ENCODE results near the gene PLTP. TPM values are rescaled to one million over a fixed set of nuclear protein-coding genes. Genes with fewer than 3 reads are reported as not detected.

Gene PLTP
- polyA plus RNA-seq, 3 donors = 1.6 to 3.0 (median 2.9) TPM

- H3K4me2 ChIP-seq (replicated peaks; ENCODE audit: extremely low read depth, low read length, poor library complexity, severe bottlenecking) = no peak overlapping the region
- peaks cover 44% of the 10 kb centered on the region for H4K20me1 ChIP-seq (ENCODE audit: insufficient read depth, low read length)
- H3K36me3 Mint-ChIP-seq = peaks cover 57 to 69% of the 10 kb centered on the region in 2 donors
- H2AFZ ChIP-seq (ENCODE audit: insufficient read depth, low read depth, low read length, poor library complexity, severe bottlenecking) = no peak overlapping the region
- H3K27me3 ChIP-seq (ENCODE audit: control insufficient read depth in 2 of 2, insufficient read depth in 2 of 2, low read length in 2 of 2) = no peaks in the 10 kb centered on the region
- peaks cover 26% of the 10 kb centered on the region for H3K79me2 ChIP-seq (ENCODE audit: insufficient read depth, low read length)
- H3K9me3 Mint-ChIP-seq = peaks cover 0 to 3% (median 0%) of the 10 kb centered on the region in 7 donors
- WGBS (ENCODE audit: insufficient coverage) = 96% methylated on average over 7 of the region's 7 CpGs
- H3K27ac ChIP-seq (ENCODE audit: low read depth in 1 of 2, low read length in 2 of 2) = no peak overlapping the region
- peaks cover 57 to 66% of the 10 kb centered on the region in 2 donors for H3K36me3 ChIP-seq (replicated peaks in 1 of 2; ENCODE audit: control insufficient read depth in 1 of 2, insufficient read depth in 2 of 2, low read length in 2 of 2)
- H3K27me3 Mint-ChIP-seq (ENCODE audit: low read depth in 3 of 3) = no peaks in the 10 kb centered on the region
- no peak for TF ChIP-seq CTCF (IDR thresholded peaks at IDR 0.05)
- H3K9ac ChIP-seq (ENCODE audit: insufficient read depth, low read length, poor library complexity, severe bottlenecking) = no peak overlapping the region
- H3K4me3 ChIP-seq (replicated peaks in 1 of 3; ENCODE audit: low read depth in 2 of 3, low read length in 3 of 3) = no peak overlapping the region
- H3K4me3 Mint-ChIP-seq = no peak overlapping the region
- H3K4me1 ChIP-seq (ENCODE audit: control insufficient read depth in 1 of 2, insufficient read depth in 2 of 2, low read length in 2 of 2) = peaks cover 12 to 16% of the 10 kb centered on the region in 2 donors
- intact Hi-C loops (cut with micrococcal nuclease) = no loop called here
- H3K9me3 ChIP-seq (replicated peaks in 1 of 2; ENCODE audit: control insufficient read depth in 1 of 2, insufficient read depth in 1 of 2, low read length in 2 of 2) = no peaks in the 10 kb centered on the region
- no peak for DNase-seq
- peaks cover 14% of the 10 kb centered on the region for H3K4me1 Mint-ChIP-seq
- peak overlapping the region in 3 of 7 donors; percentile 28 to 46 (median 35) for H3K27ac Mint-ChIP-seq
Measured at GRCh38 chr20:45897692-45898091, 14.3 kb downstream of the PLTP start.

GRCh38 chr20:45897289-45897688, 14.7 kb downstream of the PLTP start:
- DNase-seq = no peak
- Mint-ChIP-seq H3K9me3 (peaks cover 0 to 3% (median 0%) of the 10 kb centered on the region in 7 donors), H3K4me3 (no peak overlapping the region), H3K27ac (peak overlapping the region in 2 of 7 donors; percentile 35 to 36), H3K27me3 (ENCODE audit: low read depth in 3 of 3) (no peaks in the 10 kb centered on the region), H3K4me1 (peaks cover 18% of the 10 kb centered on the region), H3K36me3 (peaks cover 59 to 69% of the 10 kb centered on the region in 2 donors)
- Histone ChIP-seq H4K20me1 (ENCODE audit: insufficient read depth, low read length) (peaks cover 45% of the 10 kb centered on the region), H2AFZ (ENCODE audit: insufficient read depth, low read depth, low read length, poor library complexity, severe bottlenecking) (no peak overlapping the region), H3K36me3 (replicated peaks in 1 of 2; ENCODE audit: control insufficient read depth in 1 of 2, insufficient read depth in 2 of 2, low read length in 2 of 2) (peaks cover 57 to 67% of the 10 kb centered on the region in 2 donors), H3K27ac (ENCODE audit: low read depth in 1 of 2, low read length in 2 of 2) (no peak overlapping the region), H3K4me3 (replicated peaks in 1 of 3; ENCODE audit: low read depth in 2 of 3, low read length in 3 of 3) (no peak overlapping the region), H3K9ac (ENCODE audit: insufficient read depth, low read length, poor library complexity, severe bottlenecking) (no peak overlapping the region), H3K79me2 (ENCODE audit: insufficient read depth, low read length) (peaks cover 29% of the 10 kb centered on the region), H3K9me3 (replicated peaks in 1 of 2; ENCODE audit: control insufficient read depth in 1 of 2, insufficient read depth in 1 of 2, low read length in 2 of 2) (no peaks in the 10 kb centered on the region), H3K27me3 (ENCODE audit: control insufficient read depth in 2 of 2, insufficient read depth in 2 of 2, low read length in 2 of 2) (no peaks in the 10 kb centered on the region), H3K4me1 (ENCODE audit: control insufficient read depth in 1 of 2, insufficient read depth in 2 of 2, low read length in 2 of 2) (peaks cover 16 to 20% of the 10 kb centered on the region in 2 donors), H3K4me2 (replicated peaks; ENCODE audit: extremely low read depth, low read length, poor library complexity, severe bottlenecking) (no peak overlapping the region)
- no CpG with 5 or more reads among the region's 2 CpGs for WGBS (ENCODE audit: insufficient coverage)
- no peak for TF ChIP-seq CTCF (IDR thresholded peaks at IDR 0.05)
- intact Hi-C loops (cut with micrococcal nuclease) = no loop called here

Measured in CD14-positive monocyte (primary cell).